GM12878 (cell line): ENCODE results near the gene CA6.

ENCODE experiments used
- EZH2 ChIP-seq: IDR thresholded peaks from 2 replicates; pipeline ENCODE4 v1.6.1; 2012; ENCODE audit warnings: low read depth, mild to moderate bottlenecking, control low read depth, inconsistent platforms, low read length, borderline replicate concordance; ENCODE audit not compliant: control insufficient read depth
- NR2C2 ChIP-seq: IDR thresholded peaks from 2 replicates; pipeline ENCODE4 v1.6.1; 2011; ENCODE audit warnings: borderline replicate concordance, low read depth; ENCODE audit not compliant: control insufficient read depth, insufficient read length
- POLR2A ChIP-seq: IDR thresholded peaks from 2 replicates; pipeline ENCODE4 v1.6.1; 2011; ENCODE audit warnings: low read depth, mild to moderate bottlenecking, low read length
- YY1 ChIP-seq: IDR thresholded peaks from 2 replicates; pipeline ENCODE4 v1.6.1; 2011; ENCODE audit warnings: low read depth, mild to moderate bottlenecking, low read length

- TF ChIP-seq EZH2: no peak
- no peak for TF ChIP-seq NR2C2
- TF ChIP-seq POLR2A: no peak
- TF ChIP-seq YY1: no peak
These were observed 6.7 kb upstream of the CA6 start for GRCh38 chr1:8939000-8939265.
